OCI-LY7 (cell line): Measurements from ENCODE around the gene MAPK8IP2.

Experiments used
- CTCF ChIP-seq: fragments of 200-600 bp; sonication (generic); conservative IDR thresholded peaks from 2 replicates; pipeline ENCODE4 v1.5.1; 2014; ENCODE audit warnings: mild to moderate bottlenecking, antibody characterized with exemption, low read length, moderate library complexity, mixed read lengths
- EZH2phosphoT487 ChIP-seq: fragments of 200-600 bp; sonication (generic); IDR thresholded peaks from 2 replicates; pipeline ENCODE4 v1.6.1; 2018; ENCODE audit warnings: low read depth, borderline replicate concordance, mild to moderate bottlenecking, mixed run types, antibody characterized with exemption, low read length, moderate library complexity, mixed read lengths

- TF ChIP-seq CTCF (no peak), EZH2phosphoT487 (no peak)
These were observed 52.7 kb downstream of the MAPK8IP2 start for GRCh38 chr22:50653256-50653655.
